ENCODE data around the gene STOX2.
A peak's percentile ranks its signal among the peaks of the same experiment; 100 is the strongest.

The STOX2 gene

GRCh38 chr4:183889190-183889589 is 15.9 kb upstream of the STOX2 start:
- DNase-seq: no peak

- no peak for DNase-seq
Observed at GRCh38 chr4:183897193-183897592, 7.9 kb upstream of the STOX2 start.

GRCh38 chr4:183898456-183898855 is 6.7 kb upstream of the STOX2 start:
- no peak for DNase-seq

- DNase-seq: no peak
Observed at GRCh38 chr4:183903021-183903760, 1.9 kb upstream of the STOX2 start.

- peak; percentile 10 to 42 (median 26) for DNase-seq
Observed at GRCh38 chr4:183905593-183906488, 734 bp downstream of the STOX2 start.

- no peak for DNase-seq
Observed at GRCh38 chr4:183906489-183906738, 1.3 kb downstream of the STOX2 start.

- DNase-seq: no peak
Observed at GRCh38 chr4:183906739-183907651, 1.9 kb downstream of the STOX2 start.

GRCh38 chr4:183907871-183908683 is 3.0 kb downstream of the STOX2 start:
- DNase-seq: no peak

- DNase-seq: no peak
Observed at GRCh38 chr4:183909187-183909586, 4.1 kb downstream of the STOX2 start.

GRCh38 chr4:183909801-183910200 is 4.7 kb downstream of the STOX2 start:
- DNase-seq: no peak

- DNase-seq: no peak
Observed at GRCh38 chr4:183912585-183912984, 7.5 kb downstream of the STOX2 start.

GRCh38 chr4:183915976-183916375 is 10.9 kb downstream of the STOX2 start:
- no peak for DNase-seq

- DNase-seq: no peak
Observed at GRCh38 chr4:183918696-183919095, 13.6 kb downstream of the STOX2 start.

- DNase-seq: no peak
Observed at GRCh38 chr4:183919141-183919540, 14.0 kb downstream of the STOX2 start.

GRCh38 chr4:183920512-183920911 is 15.4 kb downstream of the STOX2 start:
- DNase-seq: no peak

GRCh38 chr4:183921335-183921734 is 16.2 kb downstream of the STOX2 start:
- DNase-seq: no peak

GRCh38 chr4:183924362-183925044 is 19.4 kb downstream of the STOX2 start:
- no peak for DNase-seq

GRCh38 chr4:183926950-183927349 is 21.8 kb downstream of the STOX2 start:
- DNase-seq: no peak

- DNase-seq: no peak
Observed at GRCh38 chr4:183932576-183932975, 27.5 kb downstream of the STOX2 start.

- no peak for DNase-seq
Observed at GRCh38 chr4:183934761-183935160, 29.7 kb downstream of the STOX2 start.

GRCh38 chr4:183935355-183936005 is 30.4 kb downstream of the STOX2 start:
- DNase-seq: no peak

Measured in suppressor macrophage (primary cell).